HK-2 (cell line): Measurements from ENCODE around the gene ZBTB7B.

Experiments used
- DNase-seq: peaks from one replicate; pipeline ENCODE4 v3.0.0-alpha.2; 2018; ENCODE audit not compliant: unreplicated experiment

Gene ZBTB7B

DNA sequence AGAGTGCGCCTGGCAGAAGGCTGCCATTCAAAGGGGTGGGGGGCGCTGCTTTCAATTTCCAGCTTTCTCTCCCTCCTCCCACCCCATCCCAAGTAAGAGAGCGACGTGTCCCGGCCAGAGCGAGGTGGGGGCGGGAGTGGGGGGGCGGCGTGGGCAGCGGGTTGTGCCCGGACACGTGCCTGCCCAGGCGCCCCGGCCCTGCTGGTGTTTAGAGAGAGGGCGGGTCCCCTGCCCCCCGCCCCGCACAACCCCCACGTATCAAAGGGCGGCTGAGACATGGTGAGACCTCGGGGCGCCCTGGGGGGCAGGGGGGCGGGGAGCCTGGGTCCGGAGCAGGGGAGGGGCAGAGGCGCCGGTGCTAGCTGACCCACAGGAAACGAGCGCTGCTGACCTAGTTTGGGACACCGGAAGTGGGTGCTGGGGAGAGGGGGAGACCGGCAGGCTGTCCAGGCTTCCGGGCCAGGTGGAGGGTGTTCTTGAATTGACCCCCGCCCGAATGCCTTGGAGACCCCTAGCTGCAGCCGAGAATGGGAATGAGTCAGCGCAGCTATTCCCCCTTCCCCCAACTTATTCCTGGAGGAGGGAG is 1.3 kb downstream of the ZBTB7B start:
- DNase-seq: peak; percentile 64

DNA sequence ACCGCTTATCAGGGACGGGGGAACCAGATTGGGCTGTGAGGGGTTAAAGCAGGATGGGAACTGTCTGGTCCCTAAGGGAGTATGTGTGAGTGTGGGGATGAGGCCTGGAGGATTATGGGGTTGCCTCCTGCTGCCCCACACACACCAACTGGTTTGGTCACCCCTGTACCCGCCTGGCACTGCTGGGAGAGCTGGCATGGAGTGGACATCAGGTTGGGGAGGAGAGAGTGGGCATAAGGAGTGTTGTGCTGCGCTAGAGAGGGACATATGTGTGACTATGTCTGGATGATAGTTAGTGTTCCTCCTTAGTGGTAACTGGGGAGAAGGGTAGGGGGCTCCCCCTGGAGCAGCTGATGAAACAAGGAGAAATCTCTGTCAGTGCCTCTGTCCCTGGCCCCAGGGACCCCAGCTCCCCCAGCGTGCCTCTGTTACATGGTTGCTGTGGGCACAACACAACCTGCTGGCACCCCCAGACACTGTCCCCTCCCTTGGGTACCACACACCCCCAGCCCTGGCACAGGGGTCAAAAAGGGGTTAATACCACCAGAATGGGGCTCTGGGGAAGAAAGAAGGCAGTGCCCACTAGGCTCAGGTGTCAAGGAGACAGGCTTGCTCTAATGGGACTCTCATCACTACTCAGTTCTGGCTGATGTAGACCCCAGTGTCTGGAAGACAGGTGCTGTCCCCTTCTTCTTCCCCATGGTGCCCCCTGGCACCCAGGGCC is 1.9 kb downstream of the ZBTB7B start:
- no peak for DNase-seq

DNA sequence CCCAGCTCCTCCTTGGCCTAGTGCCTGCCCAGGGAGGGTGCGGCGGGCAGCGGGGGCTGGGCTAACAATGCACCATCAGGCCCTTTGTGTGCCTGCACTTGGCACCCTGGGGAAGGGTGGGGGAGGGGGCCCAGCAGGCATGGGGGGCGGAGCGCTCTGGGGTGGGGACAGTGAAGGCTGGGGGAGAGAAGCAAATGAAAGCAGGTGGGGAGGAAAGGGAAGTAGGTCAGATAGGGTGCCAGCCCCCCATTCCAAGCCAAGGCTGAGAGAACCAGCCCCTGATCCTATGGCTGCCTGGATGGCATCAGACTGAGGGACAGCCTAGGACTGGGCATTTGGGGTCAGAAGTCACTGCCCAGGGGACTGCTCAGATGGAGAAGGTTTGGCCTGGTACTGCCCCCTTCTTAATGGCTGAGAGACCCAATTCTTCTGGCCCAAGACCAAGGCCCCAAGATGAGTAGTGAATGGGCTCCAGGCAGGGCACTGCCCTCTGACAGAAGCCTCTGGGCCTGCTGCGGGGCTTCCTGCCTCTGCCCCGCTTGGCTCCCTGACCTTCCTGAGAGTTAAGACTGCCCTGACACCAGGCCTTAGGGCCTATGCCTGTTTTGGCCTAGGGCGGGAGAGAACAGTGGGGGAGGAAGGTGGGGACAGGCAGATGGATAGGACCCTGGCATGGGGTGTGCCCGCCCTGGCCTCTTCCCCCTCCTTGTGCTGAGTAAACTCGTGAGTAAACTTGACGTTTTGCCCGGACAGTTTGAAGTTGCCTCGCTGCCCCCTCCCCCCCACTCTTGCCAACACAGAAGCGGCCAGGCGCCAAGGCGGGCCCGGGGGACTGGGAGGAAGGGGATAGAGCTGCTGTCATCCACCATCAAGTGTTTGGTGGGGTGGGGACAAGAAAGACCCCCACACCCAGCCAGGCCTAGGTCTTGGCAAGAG is 2.7 kb downstream of the ZBTB7B start:
- DNase-seq: no peak

DNA sequence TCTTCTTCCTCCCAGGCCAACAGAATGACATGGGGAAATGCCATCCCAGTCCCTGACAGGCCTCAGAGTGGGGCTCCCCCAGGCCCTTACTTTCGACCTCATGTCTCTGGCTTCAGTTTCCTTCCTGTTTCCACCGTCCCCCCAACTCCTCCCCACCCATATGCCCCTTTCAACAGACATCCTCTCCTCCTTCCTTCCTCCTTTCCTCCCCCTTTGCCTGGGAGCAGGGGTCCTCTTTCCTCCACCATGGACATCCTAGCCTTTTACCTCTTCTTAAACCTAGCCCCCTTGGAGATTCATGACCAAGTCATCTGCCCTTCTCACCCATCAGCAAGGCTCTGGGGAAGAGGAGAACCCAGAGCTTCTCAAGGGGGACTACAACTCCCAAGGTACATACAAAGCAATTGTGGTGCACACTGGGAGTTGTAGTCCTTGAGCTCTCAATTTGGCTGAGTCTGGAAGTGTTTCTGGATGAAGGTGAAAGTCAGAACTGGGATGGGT is 4.0 kb downstream of the ZBTB7B start:
- DNase-seq: no peak

DNA sequence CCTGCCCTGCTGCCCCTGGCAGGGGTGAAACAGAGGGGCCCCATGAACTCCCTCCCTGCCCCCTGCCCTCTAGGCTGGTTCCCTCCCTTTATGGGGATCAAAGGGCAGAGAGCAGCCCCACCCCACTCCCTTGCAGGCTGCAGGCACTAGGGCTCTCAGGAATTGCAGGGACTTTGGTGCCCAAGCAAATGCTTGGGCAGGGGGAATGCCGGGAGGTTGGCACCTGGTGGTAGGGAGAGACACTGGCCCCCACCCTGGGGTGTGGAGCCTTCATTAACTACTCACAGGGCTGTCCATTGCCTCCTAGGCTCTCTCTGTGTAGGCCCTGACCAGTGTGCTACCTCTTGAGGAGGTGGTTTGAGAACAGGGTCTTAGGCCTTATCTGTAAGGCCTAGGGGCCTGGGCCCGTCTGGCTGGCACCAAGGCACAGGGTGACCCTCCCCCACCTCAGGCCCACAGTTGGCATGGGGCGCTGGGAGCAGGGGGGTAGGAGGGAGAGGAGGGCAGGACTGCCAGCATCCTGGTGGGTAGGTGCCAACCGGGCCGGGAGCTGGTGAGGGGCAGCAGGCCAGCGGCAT is 4.7 kb downstream of the ZBTB7B start:
- no peak for DNase-seq

DNA sequence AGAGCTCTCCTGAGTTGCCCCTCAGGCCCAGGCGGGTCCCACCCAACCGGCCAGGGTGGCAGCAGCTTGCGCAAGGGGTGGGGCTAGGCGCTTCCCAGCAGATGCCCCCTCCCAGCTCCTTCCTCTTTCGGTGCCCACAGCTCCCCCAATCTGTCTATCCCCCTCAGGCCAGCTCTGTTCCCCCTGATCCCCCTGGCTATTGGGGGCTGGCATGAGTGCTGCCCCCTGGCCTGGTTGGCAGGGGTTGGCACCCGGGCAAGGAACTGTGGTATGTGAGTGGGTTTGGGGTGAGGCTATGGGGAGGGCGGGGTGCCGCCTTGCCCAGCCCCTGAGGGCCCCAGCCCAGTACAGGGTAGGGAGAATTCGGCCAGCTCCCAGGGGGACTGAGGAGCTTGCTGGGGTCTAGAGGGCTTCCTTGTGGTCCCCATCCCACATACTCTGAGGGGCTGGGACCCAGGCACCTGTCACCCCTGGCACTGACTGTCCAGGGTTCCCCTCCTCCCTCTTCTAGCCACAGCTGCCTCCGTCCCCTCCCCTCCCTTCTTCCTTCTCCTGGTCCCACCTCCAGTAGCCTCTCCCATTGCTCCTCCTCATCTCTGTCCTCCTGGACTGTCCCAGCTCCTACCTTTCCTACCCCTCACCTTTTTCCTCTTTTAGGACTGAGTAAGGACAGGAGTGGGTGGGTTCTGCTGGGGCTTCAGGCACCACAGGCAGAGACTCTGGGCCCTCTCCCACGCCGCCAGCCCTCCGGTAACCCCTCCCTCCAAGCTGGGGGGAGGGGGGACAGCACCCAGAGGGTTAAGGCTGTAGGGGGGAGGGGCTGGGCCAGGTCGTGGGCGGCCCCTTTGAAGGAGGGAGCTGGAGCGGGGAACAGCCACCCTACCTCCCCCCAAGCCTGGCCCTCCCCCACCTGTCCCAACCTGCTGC is 5.7 kb downstream of the ZBTB7B start:
- DNase-seq: no peak

DNA sequence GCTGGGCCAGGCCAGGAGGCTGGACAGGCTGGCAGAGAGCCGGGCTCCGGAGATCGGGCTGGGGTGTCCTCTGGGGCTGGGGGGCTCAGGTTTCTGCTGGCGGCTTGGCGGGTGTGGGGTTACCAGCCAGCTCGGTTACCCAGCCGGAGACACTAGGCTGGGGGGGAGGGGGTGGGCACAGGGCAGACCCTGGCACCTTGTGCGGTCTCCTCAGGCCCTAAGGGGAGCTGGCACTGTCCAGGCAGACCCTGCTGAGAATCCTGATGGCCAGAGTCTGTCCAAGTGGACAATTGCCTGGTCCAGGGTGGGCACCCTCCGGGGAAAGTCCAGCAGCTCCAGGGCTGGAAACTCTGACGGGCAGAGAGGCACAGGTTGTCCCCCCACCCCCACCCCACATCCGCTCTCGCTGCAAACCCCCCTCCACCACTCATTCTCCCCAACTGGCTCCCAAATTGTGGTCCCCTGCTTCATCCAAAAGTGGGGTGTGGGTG is 6.7 kb downstream of the ZBTB7B start:
- no peak for DNase-seq

DNA sequence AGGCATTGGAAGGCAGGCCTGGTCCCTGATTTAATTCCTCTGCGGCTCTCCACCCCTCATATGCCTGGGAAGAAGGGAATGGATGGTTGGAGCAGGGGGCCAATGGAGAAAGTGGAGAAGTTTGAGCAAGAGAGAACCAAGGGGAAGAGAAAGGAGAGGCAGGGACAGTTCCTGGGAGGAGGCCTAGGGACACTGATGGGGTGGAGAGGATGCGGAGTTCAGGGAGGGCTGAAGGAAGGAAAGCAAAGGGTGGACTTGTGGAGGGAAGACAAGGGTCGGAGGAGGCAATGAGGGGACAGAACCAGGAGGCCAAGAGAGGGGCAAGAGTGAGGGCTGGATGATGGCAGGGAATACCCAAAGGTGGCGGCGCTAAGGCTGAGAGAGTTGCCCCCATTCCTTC is 7.1 kb downstream of the ZBTB7B start:
- no peak for DNase-seq

DNA sequence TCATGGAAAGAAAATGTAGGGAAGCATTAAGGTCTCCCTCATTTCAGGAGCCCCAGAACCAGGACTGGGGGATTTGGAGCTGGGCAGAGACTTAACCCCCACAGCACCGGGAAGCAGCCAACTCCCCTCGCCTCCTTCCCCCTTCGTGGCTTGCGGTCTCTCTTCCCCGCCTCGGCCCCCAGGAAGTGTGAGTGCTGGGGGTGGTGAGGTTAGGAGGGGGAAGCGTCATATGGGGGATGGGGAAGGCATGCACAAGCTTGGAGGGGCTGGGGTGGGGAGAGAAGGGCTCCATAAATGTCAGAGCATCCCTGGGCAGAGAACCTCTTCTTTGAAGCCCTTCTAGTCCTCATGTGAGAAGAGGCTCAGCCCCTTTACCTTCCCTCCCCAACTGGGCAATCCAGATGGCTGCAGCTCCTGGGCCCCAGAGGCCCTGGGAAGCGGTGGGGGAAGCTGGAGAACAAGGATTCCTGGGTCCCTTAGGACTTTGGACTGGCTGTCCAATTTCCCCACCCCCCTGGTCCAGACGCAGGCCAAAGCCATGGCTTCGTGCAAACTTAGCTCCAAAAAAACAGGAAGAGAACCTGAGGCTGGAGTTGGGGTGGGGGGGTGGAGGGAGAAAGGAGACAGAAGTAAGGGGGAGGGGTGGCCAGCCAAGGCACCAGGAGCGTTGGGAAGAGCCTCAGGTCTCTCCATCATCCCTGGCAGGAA is 7.8 kb downstream of the ZBTB7B start:
- no peak for DNase-seq

DNA sequence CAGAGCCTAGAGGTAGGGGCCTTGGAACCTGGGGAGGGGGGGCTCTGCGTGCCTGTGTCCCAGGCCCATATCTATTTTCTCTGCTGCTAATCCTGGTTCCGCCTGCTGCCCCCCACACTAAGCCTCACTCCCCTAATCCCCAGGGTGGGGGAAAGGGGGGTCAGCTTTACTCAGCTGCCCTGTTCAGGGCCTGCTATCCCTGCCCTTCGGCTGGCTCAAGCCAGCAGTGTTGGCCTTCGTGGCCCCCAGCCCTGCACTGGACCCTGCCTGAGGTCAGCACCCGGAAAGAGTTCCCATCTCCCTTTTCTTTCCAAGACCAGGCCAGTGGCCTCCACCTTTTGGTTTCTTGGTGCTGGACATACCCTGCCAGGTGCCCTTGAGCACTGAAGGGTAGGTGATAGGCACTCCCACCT is 8.4 kb downstream of the ZBTB7B start:
- DNase-seq: no peak

DNA sequence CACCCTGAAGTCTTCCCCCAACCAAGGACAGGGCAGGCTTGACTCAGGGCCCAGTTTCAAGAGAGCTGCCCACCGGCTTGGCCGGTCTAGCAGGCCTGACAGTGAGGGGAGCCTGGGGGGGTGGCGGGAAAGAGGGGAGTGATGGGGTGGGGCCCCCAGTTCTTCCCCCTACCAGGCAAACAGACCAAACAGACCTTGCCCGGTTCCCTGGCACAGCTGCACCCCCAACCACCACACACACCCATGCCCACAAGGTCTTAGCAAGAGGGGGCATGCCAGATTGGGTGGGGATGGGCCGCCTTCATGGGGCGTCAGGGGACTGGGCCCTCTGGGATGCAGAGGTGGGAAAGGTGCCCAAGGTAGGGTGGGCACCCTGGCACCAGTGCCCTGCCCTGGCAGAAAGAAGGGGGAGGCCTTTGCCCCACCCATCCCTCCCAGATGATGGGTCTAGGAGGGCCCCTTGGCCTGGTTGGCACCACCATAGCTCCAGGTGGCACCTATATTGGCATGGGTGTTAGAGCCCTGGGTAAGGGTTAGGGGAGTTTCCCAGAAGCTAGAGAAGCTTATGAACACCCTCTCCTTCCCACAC is 8.9 kb downstream of the ZBTB7B start:
- no peak for DNase-seq

DNA sequence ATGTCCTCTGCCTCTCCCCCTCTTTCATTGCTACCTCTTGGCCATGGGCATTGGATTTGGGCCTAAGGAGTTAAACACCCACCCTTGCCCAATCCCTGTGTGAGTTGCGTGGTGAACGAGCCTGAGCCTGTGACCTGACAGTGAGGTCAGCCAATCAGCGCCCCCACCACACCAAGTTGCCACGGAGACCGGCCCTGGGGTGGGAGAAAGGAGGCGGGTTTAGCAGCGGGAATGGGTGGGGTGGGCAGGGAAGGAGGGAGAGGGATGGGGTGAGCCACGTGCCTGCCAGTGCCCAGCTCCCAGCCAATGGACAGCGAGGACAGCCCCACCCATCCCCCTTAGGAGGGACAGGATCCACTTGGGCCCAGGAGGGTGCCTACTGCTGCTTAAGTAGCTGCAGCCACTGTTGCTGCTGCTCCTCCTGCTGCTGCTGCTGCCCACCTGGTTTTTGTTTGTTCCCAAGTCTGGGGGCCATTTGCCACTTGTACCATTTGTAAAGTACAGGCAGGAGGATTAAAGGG is 9.5 kb downstream of the ZBTB7B start:
- DNase-seq: no peak

DNA sequence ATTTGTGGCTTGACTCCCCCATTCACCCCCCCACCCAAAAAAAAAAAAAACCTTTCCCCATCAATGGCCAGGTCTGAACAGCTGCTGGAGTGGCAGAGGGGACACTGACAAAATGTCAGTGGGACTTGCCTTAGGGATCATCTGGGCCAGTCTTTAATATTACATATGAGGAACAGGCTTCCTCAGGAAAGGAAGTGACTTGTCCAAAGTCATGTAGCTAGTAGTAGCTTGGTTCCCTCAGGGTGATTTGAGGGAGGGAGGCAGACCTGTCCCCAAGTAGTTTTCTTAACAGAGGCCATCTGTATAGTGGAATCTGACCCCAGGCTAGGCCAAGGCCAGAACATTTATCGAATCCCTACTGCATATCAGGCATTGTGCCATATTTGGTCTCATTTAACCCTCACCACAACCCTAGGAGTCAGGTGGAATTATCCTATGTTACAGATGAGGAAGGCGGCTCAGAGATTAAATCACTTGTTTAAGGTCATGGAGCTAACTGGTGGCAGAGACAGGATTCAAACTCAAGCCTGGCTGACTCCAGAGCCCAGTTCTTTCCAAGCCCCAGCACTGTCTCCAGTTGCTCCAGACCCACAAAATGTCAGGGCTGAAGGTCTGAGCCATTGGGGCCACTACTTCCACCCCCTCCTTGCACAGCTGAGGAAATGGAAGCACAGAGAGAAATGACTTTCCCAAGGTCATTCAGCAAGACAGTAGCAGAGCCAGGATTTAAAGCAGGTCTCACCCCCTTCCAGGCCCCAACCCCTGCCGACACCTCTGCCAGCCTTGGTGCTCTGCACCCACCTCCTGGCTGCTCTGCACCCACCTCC is 10.4 kb downstream of the ZBTB7B start:
- no peak for DNase-seq

DNA sequence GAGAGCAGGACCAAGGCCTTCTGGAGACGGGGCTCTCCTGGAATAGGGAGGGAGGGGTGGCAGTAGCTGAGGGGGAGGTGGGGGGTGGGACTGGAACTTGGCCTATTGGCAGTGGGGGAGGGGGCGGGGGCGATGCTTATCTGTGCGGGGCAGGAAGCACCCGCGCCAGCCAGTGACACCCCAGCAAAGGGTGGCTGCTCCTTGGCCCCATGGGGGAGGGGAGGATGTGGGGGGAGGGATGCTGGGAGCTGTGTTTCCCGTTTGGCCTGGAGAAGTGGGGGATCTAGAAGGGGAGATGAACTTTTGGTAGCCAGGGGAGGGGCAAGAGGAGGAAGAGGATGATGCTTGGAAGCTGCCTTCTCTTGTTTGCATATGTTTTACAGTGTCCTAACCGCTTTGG is 11.0 kb downstream of the ZBTB7B start:
- no peak for DNase-seq

DNA sequence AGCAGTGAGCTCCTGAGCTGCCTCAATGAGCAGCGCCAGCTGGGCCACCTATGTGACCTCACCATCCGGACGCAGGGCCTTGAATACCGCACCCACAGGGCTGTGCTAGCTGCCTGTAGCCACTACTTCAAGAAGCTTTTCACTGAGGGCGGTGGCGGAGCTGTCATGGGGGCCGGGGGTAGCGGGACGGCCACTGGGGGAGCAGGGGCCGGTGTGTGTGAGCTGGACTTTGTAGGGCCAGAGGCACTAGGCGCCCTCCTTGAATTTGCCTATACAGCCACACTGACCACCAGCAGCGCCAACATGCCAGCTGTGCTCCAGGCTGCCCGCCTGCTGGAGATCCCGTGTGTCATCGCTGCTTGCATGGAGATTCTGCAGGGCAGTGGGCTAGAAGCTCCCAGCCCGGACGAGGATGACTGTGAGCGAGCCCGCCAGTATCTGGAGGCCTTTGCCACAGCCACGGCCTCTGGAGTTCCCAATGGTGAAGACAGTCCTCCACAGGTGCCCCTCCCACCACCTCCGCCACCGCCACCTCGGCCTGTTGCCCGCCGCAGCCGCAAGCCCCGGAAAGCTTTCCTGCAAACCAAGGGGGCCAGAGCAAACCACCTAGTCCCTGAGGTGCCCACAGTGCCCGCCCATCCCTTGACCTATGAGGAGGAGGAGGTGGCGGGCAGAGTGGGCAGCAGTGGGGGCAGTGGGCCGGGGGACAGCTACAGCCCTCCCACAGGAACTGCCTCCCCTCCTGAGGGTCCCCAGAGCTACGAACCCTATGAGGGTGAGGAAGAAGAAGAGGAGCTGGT is 12.3 kb downstream of the ZBTB7B start:
- no peak for DNase-seq

DNA sequence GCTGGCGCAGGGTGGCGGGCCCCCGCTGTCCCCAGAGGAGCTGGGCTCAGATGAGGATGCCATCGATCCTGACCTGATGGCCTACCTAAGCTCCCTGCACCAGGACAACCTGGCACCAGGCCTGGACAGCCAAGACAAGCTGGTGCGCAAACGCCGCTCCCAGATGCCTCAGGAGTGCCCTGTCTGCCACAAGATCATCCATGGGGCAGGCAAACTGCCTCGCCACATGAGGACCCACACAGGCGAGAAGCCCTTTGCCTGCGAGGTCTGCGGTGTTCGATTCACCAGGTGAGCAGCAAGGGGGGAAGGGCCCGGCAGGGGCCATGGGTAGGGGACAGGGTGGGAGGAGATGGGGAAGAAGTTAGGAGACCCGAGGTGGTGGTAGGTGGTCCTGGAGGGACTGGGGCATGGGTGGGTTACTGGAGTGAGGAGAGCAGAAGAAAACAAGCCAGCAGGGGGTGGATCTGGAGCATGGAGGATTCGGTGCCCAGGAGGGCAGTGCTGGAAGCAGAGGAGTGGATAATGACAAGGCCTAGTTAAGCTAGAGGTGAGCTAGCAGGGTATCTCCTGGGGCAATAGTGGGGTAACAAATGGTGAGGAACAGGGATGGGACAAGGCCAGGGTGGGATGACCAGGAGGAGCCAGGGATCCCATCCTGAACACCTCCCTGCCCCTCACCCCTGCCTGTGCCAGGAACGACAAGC is 13.1 kb downstream of the ZBTB7B start:
- DNase-seq: no peak

DNA sequence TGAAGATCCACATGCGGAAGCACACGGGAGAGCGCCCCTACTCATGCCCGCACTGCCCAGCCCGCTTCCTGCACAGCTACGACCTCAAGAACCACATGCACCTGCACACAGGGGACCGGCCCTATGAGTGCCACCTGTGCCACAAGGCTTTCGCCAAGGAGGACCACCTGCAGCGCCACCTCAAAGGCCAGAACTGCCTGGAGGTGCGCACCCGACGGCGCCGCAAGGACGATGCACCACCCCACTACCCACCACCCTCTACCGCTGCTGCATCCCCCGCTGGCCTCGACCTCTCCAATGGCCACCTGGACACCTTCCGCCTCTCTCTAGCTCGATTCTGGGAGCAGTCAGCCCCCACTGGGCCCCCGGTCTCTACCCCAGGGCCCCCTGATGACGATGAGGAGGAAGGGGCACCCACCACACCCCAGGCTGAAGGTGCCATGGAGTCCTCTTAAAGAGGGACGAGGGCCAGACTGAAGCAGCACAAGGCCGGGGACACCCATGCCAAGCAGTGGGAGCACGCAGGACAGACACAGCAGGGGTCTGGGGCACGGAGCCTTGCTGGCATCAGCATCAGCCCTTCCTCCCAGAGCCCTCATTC is 13.7 kb downstream of the ZBTB7B start:
- no peak for DNase-seq
